ENCODE results near the gene INPP4B. TPM values are rescaled to one million over a fixed set of nuclear protein-coding genes. Genes with fewer than 3 reads are reported as not detected.

Gene INPP4B
- total RNA-seq, 1 experiment from 2014 or later = 0.07 TPM

- Histone ChIP-seq H3K27me3 (ENCODE audit: insufficient read depth, low read length) (no peaks in the 10 kb centered on the region), H3K79me1 (ENCODE audit: insufficient read depth, low read depth, low read length, poor library complexity, severe bottlenecking) (no peaks in the 10 kb centered on the region), H3K9me3 (ENCODE audit: control insufficient read depth, low read depth, low read length) (no peaks in the 10 kb centered on the region), H4K5ac (ENCODE audit: insufficient read length, low read depth, low read length) (no peak overlapping the region), H2AFZ (ENCODE audit: low read length) (no peak overlapping the region), H2AK5ac (ENCODE audit: insufficient read length, low read length) (no peak overlapping the region), H3T11ph (ENCODE audit: low read length) (no peak overlapping the region), H3K14ac (ENCODE audit: insufficient read depth, low read length) (no peak overlapping the region), H3K4me1 (ENCODE audit: insufficient read depth, low read length) (no peaks in the 10 kb centered on the region), H2BK12ac (ENCODE audit: insufficient read length, low read depth, low read length) (no peak overlapping the region), H2BK20ac (ENCODE audit: low read depth, low read length, poor library complexity, severe bottlenecking) (no peak overlapping the region), H4K91ac (ENCODE audit: insufficient read length, low read depth, low read length) (no peak overlapping the region), H2BK5ac (ENCODE audit: insufficient read length, low read length) (no peak overlapping the region), H3K9ac (ENCODE audit: extremely low read depth, insufficient read length, low read length) (no peak overlapping the region), H3K4me2 (ENCODE audit: insufficient read depth, insufficient read length, low read length) (no peak overlapping the region), H2BK120ac (ENCODE audit: low read depth, low read length, poor library complexity, severe bottlenecking) (no peak overlapping the region), H3K23me2 (ENCODE audit: insufficient read length, low read depth, low read length, poor library complexity, severe bottlenecking) (no peaks in the 10 kb centered on the region), H4K8ac (replicated peaks; ENCODE audit: insufficient read length, low read depth, low read length) (no peak overlapping the region), H3K4ac (ENCODE audit: low read depth, low read length) (no peak overlapping the region), H3K27ac (ENCODE audit: insufficient read length, low read depth, low read length) (no peak overlapping the region), H3K18ac (ENCODE audit: insufficient read length, low read depth, low read length) (no peak overlapping the region), H3K56ac (ENCODE audit: insufficient read length, low read depth, low read length) (no peak overlapping the region), H2BK15ac (ENCODE audit: low read depth, low read length) (no peak overlapping the region), H3K79me2 (ENCODE audit: insufficient read depth, low read length) (no peaks in the 10 kb centered on the region), H3K23ac (ENCODE audit: insufficient read length, low read depth, low read length) (no peak overlapping the region), H4K20me1 (ENCODE audit: control insufficient read depth, insufficient read depth, insufficient read length) (no peaks in the 10 kb centered on the region)
- no peak overlapping the region for H3K27ac Mint-ChIP-seq
- WGBS (ENCODE audit: extremely low coverage, insufficient read length, low lambda C conversion rate) = no CpG with 5 or more reads among the region's 8 CpGs
- no peak for DNase-seq
- no peaks in the 10 kb centered on the region for H3K4me1 Mint-ChIP-seq
- no peak overlapping the region for H3K4me3 Mint-ChIP-seq
- TF ChIP-seq CTCF (conservative IDR thresholded peaks at IDR 0.05) = no peak
- no peaks in the 10 kb centered on the region for H3K27me3 Mint-ChIP-seq (ENCODE audit: low read depth)
- H3K36me3 Mint-ChIP-seq (ENCODE audit: insufficient read depth in 1 of 3, low read depth in 3 of 3) = no peaks in the 10 kb centered on the region
- H3K9me3 Mint-ChIP-seq = no peaks in the 10 kb centered on the region
Measured at GRCh38 chr4:142386449-142386848, 459.7 kb downstream of the INPP4B start.

Data from H9 (cell line).